Bronchial epithelial cell (primary cell): ENCODE data around the gene PRTN3. TPM values are rescaled to one million over a fixed set of nuclear protein-coding genes. Genes with fewer than 3 reads are reported as not detected.
"Not testable (repeated sequence)": the region's sequence is repeated elsewhere in the genome, so short reads cannot be mapped to it uniquely, and the experiment has no call there.

Source experiments
- DNase-seq: peaks from one replicate; pipeline ENCODE4 v3.0.0-alpha.2; 2010; ENCODE audit warnings: low read depth
- FAIRE-seq: peaks from 2 replicates; lab custom pipeline; 2011; peaks lifted over from hg19 to GRCh38; lab: Jason Lieb, UNC
- H3K27me3 ChIP-seq: 2 replicates; pipeline ENCODE4 v1.5.1; 2011; ENCODE audit warnings: low read length; ENCODE audit not compliant: control insufficient read depth, insufficient read depth
- H3K36me3 ChIP-seq: 2 replicates; pipeline ENCODE4 v1.5.1; 2011; ENCODE audit warnings: low read length; ENCODE audit not compliant: control insufficient read depth, insufficient read depth
- H3K4me3 ChIP-seq: 2 replicates; pipeline ENCODE4 v1.5.1; 2011; ENCODE audit warnings: mild to moderate bottlenecking, low read depth, low read length, control low read depth
- total RNA-seq: library from RNA; depleted of rRNA; stranded (reverse); fragments of >200 nt; gene quantifications from 2 replicates; pipeline ENCODE4 v1.2.1, GENCODE V29; 2014
- TF ChIP-seq, protein P1 (sequence below): IDR thresholded peaks from 2 replicates; pipeline ENCODE4 v1.5.1; 2011; ENCODE audit warnings: mild to moderate bottlenecking, moderate library complexity, low read length, control low read depth, inconsistent platforms; ENCODE audit not compliant: insufficient read depth, severe bottlenecking

PRTN3 gene
- total RNA-seq, 1 donor from 2014 or later = not detected

DNA sequence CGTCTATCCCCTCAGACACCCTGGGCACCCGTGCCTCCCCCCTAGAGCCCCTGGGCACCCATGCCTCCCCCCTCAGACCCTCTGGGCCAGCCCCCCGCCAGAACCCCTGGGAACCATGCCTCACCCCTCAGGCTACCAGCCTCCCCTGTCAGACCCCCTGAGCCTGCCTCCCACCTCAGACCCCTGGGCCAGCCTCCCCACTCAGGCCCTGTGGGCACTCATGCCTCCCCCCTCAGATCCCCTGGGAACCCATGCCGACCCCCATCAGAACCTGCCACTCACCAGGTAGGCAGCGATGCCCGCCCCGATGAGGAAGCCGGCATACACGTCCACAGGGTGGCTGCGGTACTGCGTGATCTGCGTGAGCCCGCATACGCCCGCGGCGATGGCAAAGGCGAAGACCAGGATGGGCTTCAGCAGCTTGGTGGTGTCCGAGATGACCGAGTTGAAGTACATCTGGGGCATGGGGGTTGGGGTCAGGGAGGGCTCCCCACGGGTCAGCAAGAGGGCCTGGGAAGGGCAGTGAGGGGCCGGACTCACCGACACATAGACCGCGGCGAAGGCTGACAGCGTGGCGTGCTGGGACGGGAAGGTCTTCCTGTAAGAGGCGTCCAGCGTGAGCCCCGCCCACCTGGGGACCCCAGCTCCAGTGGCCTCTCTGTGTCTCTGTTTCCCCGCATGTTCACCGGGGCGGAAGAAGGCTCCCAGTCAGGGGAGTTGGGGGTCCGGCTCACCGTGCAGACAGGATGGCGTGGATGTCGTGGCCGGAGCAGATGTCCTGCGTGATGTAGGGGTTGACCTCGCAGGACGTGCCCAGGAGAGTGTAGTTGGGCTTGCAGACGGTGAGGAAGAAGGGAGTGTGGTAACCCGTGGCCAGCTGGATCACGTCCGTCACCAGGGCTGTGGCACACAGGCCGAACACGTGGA is 26.4 kb upstream of the PRTN3 start:
- Histone ChIP-seq H3K4me3 (no peak overlapping the region), H3K36me3 (peaks cover 7% of the 10 kb centered on the region), H3K27me3 (no peaks in the 10 kb centered on the region)
- FAIRE-seq (no peak), DNase-seq (no peak)
- TF ChIP-seq, protein P1, sequence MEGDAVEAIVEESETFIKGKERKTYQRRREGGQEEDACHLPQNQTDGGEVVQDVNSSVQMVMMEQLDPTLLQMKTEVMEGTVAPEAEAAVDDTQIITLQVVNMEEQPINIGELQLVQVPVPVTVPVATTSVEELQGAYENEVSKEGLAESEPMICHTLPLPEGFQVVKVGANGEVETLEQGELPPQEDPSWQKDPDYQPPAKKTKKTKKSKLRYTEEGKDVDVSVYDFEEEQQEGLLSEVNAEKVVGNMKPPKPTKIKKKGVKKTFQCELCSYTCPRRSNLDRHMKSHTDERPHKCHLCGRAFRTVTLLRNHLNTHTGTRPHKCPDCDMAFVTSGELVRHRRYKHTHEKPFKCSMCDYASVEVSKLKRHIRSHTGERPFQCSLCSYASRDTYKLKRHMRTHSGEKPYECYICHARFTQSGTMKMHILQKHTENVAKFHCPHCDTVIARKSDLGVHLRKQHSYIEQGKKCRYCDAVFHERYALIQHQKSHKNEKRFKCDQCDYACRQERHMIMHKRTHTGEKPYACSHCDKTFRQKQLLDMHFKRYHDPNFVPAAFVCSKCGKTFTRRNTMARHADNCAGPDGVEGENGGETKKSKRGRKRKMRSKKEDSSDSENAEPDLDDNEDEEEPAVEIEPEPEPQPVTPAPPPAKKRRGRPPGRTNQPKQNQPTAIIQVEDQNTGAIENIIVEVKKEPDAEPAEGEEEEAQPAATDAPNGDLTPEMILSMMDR = no peak

DNA sequence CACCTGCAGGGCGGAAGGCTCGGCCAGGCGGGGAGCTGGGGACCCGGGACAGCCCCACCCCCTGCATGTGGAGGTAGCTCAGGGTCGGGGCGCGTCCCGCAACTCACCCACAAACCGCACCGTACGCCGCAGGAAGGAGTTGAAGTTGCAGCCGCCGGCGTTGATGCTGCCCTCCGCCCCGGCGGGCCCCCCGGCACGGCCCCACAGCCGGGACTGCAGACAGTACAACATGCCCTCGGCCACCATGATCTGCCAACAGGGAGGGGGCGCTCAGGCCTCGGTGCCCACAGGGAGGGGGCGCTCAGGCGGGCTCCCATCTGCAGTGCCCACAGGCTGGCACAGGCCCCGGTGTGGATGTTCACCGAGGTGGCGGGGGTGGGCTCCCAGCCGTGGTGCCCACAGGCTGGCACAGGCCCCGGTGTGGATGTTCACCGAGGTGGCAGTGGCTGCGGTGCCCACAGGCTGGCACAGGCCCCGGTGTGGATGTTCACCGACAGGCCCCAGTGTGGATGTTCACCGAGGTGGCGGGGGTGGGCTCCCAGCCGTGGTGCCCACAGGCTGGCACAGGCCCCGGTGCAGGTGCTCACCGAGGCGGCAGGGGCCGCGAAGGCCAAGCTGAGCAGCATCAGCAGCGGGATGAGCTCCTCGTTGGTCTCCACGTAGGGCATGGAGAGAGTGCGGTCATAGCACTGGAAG is 25.6 kb upstream of the PRTN3 start:
- no peaks in the 10 kb centered on the region for H3K27me3 ChIP-seq
- no peak for FAIRE-seq
- peaks cover 2% of the 10 kb centered on the region for H3K36me3 ChIP-seq
- no peak overlapping the region for H3K4me3 ChIP-seq
- no peak for DNase-seq
- TF ChIP-seq, protein P1 = no peak

DNA sequence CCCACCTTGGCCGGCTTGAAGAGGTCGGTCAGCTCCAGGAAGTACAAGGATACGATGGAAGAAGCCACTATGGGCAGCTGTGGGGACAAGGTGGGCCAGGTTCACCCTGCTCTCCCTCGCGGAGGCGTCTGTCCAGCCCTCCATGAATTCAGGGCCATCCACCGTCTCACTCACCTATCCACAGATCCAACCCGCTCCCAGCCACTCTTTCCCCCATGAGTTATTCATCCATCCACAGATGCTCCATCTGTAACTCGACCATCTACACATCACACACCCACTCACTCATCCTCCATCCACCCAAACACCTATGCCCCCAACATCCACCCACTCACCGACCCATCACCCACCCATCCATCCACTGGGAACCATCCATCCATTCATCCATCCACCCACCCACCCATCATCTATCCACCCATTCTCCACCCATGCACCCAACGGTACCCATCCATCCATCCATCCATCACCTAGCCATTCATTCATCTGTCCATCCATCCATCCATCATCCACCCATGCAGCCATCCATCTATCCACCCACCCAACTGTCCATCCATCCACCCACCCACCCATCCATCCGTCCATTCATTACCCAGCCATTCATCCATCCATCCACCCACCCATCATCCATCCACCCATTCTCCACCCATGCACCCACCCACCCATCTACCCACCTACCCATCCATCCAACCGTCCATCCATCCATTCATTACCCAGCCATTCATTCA is 24.9 kb upstream of the PRTN3 start:
- Histone ChIP-seq H3K4me3 (no peak overlapping the region), H3K27me3 (no peaks in the 10 kb centered on the region), H3K36me3 (no peaks in the 10 kb centered on the region)
- TF ChIP-seq, protein P1 = no peak
- DNase-seq = no peak
- FAIRE-seq = no peak

DNA sequence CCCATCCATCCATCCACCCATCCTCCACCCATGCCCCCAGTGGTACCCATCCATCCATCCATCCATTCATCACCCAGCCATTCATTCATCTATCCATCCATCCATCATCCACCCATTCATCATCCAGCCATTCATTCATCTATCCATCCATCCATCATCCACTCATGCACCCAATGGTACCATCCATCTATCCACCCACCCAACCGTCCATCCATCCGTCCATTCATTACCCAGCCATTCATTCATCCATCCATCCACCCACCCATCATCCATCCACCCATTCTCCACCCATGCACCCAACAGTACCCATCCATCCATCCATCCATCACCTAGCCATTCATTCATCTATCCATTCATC is 24.3 kb upstream of the PRTN3 start:
- H3K27me3 ChIP-seq = no peaks in the 10 kb centered on the region
- DNase-seq (no peak), FAIRE-seq (peak; percentile 94)
- TF ChIP-seq, protein P1 = no peak
- no peak overlapping the region for H3K4me3 ChIP-seq
- H3K36me3 ChIP-seq = no peaks in the 10 kb centered on the region

DNA sequence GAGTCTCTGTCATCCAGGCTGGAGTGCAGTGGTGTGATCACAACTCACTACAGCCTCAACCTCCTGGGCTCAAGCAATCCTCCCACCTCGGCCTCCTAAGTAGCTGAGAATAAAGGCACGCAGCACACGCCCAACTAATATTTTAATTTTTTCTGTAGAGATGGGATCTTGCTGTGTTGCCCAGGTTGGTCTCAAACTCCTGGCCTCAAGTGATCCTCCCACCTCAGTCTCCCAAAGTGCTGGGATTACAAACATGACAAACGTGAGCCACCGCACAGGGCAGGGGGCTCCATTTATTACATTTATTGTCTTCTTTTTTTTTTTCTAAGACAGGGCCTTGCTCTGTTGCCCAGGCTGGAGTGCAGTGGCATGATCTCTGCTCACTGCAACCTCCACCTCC is 20.6 kb upstream of the PRTN3 start:
- H3K4me3 ChIP-seq, H3K27me3 ChIP-seq, DNase-seq, H3K36me3 ChIP-seq, FAIRE-seq: not testable (repeated sequence)
